HEK293 (cell line): ENCODE data around the gene FIBP.

ENCODE experiments used
- ELK4 ChIP-seq: IDR thresholded peaks from 2 replicates; pipeline ENCODE4 v1.6.1; 2011; ENCODE audit warnings: mild to moderate bottlenecking, low read depth, low read length, borderline replicate concordance
- HIC1 ChIP-seq: fragments of 450-650 bp; formaldehyde crosslinking; IDR thresholded peaks from 2 replicates; pipeline ENCODE4 v1.5.1; 2016; ENCODE audit warnings: missing biosample characterization, missing genetic modification characterization
- MYNN ChIP-seq: fragments of 450-650 bp; formaldehyde crosslinking; IDR thresholded peaks from 2 replicates; pipeline ENCODE4 v1.5.1; 2016; ENCODE audit warnings: missing biosample characterization, missing genetic modification characterization, borderline replicate concordance
- MZF1 ChIP-seq: fragments of 450-650 bp; formaldehyde crosslinking; IDR thresholded peaks from 2 replicates; pipeline ENCODE4 v1.5.1; 2017; ENCODE audit warnings: missing biosample characterization, missing genetic modification characterization, borderline replicate concordance
- ZBTB6 ChIP-seq: fragments of 450-650 bp; formaldehyde crosslinking; IDR thresholded peaks from 2 replicates; pipeline ENCODE4 v1.5.1; 2017; ENCODE audit warnings: missing biosample characterization, missing genetic modification characterization
- ZFHX2 ChIP-seq: fragments of 450-650 bp; formaldehyde crosslinking; conservative IDR thresholded peaks from 2 replicates; pipeline ENCODE4 v1.5.1; 2016; ENCODE audit warnings: missing biosample characterization, missing genetic modification characterization
- ZFP41 ChIP-seq: fragments of 450-650 bp; formaldehyde crosslinking; IDR thresholded peaks from 2 replicates; pipeline ENCODE4 v1.5.1; 2016; ENCODE audit warnings: missing biosample characterization, missing genetic modification characterization, borderline replicate concordance
- ZNF10 ChIP-seq: fragments of 450-650 bp; formaldehyde crosslinking; IDR thresholded peaks from 2 replicates; pipeline ENCODE4 v1.5.1; 2017; ENCODE audit warnings: missing biosample characterization, missing genetic modification characterization
- ZNF18 ChIP-seq: fragments of 450-650 bp; formaldehyde crosslinking; IDR thresholded peaks from 2 replicates; pipeline ENCODE4 v1.5.1; 2016; ENCODE audit warnings: missing biosample characterization, missing genetic modification characterization
- ZNF2 ChIP-seq: fragments of 450-650 bp; formaldehyde crosslinking; IDR thresholded peaks from 2 replicates; pipeline ENCODE4 v1.5.1; 2016; ENCODE audit warnings: missing biosample characterization, missing genetic modification characterization
- ZNF280C ChIP-seq: fragments of 450-650 bp; formaldehyde crosslinking; IDR thresholded peaks from 2 replicates; pipeline ENCODE4 v1.5.1; 2016; ENCODE audit warnings: missing biosample characterization, missing genetic modification characterization
- ZNF488 ChIP-seq: fragments of 450-650 bp; formaldehyde crosslinking; IDR thresholded peaks from 2 replicates; pipeline ENCODE4 v1.5.1; 2016; ENCODE audit warnings: missing biosample characterization, missing genetic modification characterization
- ZNF585B ChIP-seq: fragments of 450-650 bp; formaldehyde crosslinking; IDR thresholded peaks from 2 replicates; pipeline ENCODE4 v1.5.1; 2016; ENCODE audit warnings: missing biosample characterization, missing genetic modification characterization
- ZNF596 ChIP-seq: fragments of 450-650 bp; IDR thresholded peaks from 2 replicates; pipeline ENCODE4 v1.5.0; 2018; ENCODE audit warnings: missing biosample characterization, mild to moderate bottlenecking, missing genetic modification characterization, moderate library complexity
- ZNF610 ChIP-seq: fragments of 450-650 bp; formaldehyde crosslinking; IDR thresholded peaks from 2 replicates; pipeline ENCODE4 v1.5.1; 2016; ENCODE audit warnings: missing biosample characterization, missing genetic modification characterization, borderline replicate concordance
- ZNF621 ChIP-seq: fragments of 450-650 bp; formaldehyde crosslinking; IDR thresholded peaks from 2 replicates; pipeline ENCODE4 v1.5.1; 2017; ENCODE audit warnings: missing biosample characterization, missing genetic modification characterization
- ZNF639 ChIP-seq: fragments of 450-650 bp; formaldehyde crosslinking; IDR thresholded peaks from 2 replicates; pipeline ENCODE4 v1.5.1; 2016; ENCODE audit warnings: missing biosample characterization, missing genetic modification characterization

FIBP gene

GRCh38 chr11:65860278-65861164 is 27.8 kb downstream of the FIBP start, which contains the start of gene MUS81 (continued):
- no peak for TF ChIP-seq ZNF18 (tag by site-specific recombination)
- no peak for TF ChIP-seq ZFP41 (tag by site-specific recombination)
- TF ChIP-seq ZFHX2 (tag by site-specific recombination), result peak; percentile 83
- TF ChIP-seq ZNF639 (tag by site-specific recombination), result peak; percentile 70; the same call in 1 of the 2 replicates
- TF ChIP-seq ZNF585B (tag by site-specific recombination), result no peak
- TF ChIP-seq ZNF621 (tag by site-specific recombination), result no peak
- peak; percentile 80 for TF ChIP-seq ZBTB6 (tag by site-specific recombination)
- no peak for TF ChIP-seq MYNN
- TF ChIP-seq ZNF488 (tag by site-specific recombination), result no peak
- TF ChIP-seq ZNF2 (tag by site-specific recombination), result peak; percentile 31; the same call in 1 of the 2 replicates
- TF ChIP-seq ZNF596 (tag by site-specific recombination), result no peak
- TF ChIP-seq ZNF280C (tag by site-specific recombination), result no peak
- no peak; the same call in 1 of the 2 replicates for TF ChIP-seq MZF1
- peak; percentile 75 for TF ChIP-seq HIC1
- TF ChIP-seq ZNF610, result no peak
- 0 out of 2 replicates have a peak, but pooled peaks have one; percentile 28 for TF ChIP-seq ZNF10
- TF ChIP-seq ELK4, result no peak
